ENCODE data around the gene ODC1.
A peak's percentile ranks its signal among the peaks of the same experiment; 100 is the strongest.

Gene ODC1

GRCh38 chr2:10400002-10400401 lies 48.1 kb downstream of the ODC1 start:
- CTCF ChIA-PET = no interaction called here
- H3K27ac ChIP-seq = peak overlapping the region; percentile 49
- no peak for DNase-seq (ENCODE audit: low spot score)
- POLR2A ChIA-PET (ENCODE audit: low non-redundant PET) = no interaction called here
- TF ChIP-seq CTCF (conservative IDR thresholded peaks at IDR 0.05; ENCODE audit: low read depth) = no peak

- no peak for TF ChIP-seq CTCF (conservative IDR thresholded peaks at IDR 0.05; ENCODE audit: low read depth)
- ChIA-PET POLR2A (ENCODE audit: low non-redundant PET) (no interaction called here), CTCF (no interaction called here)
- no peak for DNase-seq (ENCODE audit: low spot score)
- H3K27ac ChIP-seq = peak overlapping the region; percentile 49; the same call in 1 of the 2 replicates
Measured at GRCh38 chr2:10399358-10399757, 48.8 kb downstream of the ODC1 start.

GRCh38 chr2:10398496-10398895 lies 49.6 kb downstream of the ODC1 start:
- DNase-seq (ENCODE audit: low spot score) = no peak
- CTCF ChIA-PET = no interaction called here
- POLR2A ChIA-PET (ENCODE audit: low non-redundant PET) = no interaction called here
- peak overlapping the region; percentile 31; the same call in 1 of the 2 replicates for H3K27ac ChIP-seq
- TF ChIP-seq CTCF (conservative IDR thresholded peaks at IDR 0.05; ENCODE audit: low read depth) = no peak

- no peak for DNase-seq (ENCODE audit: low spot score)
- no peak for TF ChIP-seq CTCF (conservative IDR thresholded peaks at IDR 0.05; ENCODE audit: low read depth)
- POLR2A ChIA-PET (ENCODE audit: low non-redundant PET) = no interaction called here
- CTCF ChIA-PET = interaction anchor here (0.7 to 1.0 kb wide), 2 partner anchors 12 to 22 kb away, joined by 3 to 4 read pairs; no protein-coding TSS in a partner anchor
- H3K27ac ChIP-seq = peak overlapping the region; percentile 31
Measured at GRCh38 chr2:10397878-10398277, 50.2 kb downstream of the ODC1 start.

GRCh38 chr2:10397297-10397875 lies 50.7 kb downstream of the ODC1 start:
- CTCF ChIA-PET = interaction anchor here (0.5 to 1.0 kb wide), 4 partner anchors 11 to 90 kb away, joined by 3 to 4 read pairs (median 3); no protein-coding TSS in a partner anchor
- POLR2A ChIA-PET (ENCODE audit: low non-redundant PET) = no interaction called here
- DNase-seq (ENCODE audit: low spot score) = no peak
- TF ChIP-seq CTCF (conservative IDR thresholded peaks at IDR 0.05; ENCODE audit: low read depth) = no peak
- peak overlapping the region; percentile 31 for H3K27ac ChIP-seq

GRCh38 chr2:10396464-10396863 lies 51.7 kb downstream of the ODC1 start:
- no peak overlapping the region for H3K27ac ChIP-seq
- ChIA-PET POLR2A (ENCODE audit: low non-redundant PET) (interaction anchor here (0.6 kb wide), 1 partner anchor 104 kb away, joined by 3 read pairs; no protein-coding TSS in a partner anchor), CTCF (interaction anchor here (0.5 kb wide), 1 partner anchor 89 kb away, joined by 3 read pairs; no protein-coding TSS in a partner anchor)
- TF ChIP-seq CTCF (conservative IDR thresholded peaks at IDR 0.05; ENCODE audit: low read depth) = no peak
- DNase-seq (ENCODE audit: low spot score) = no peak
